IPS-18a (cell line): Measurements from ENCODE around the gene OR5D16.
"Not testable (repeated sequence)": the region's sequence is repeated elsewhere in the genome, so short reads cannot be mapped to it uniquely, and the experiment has no call there.

ENCODE experiments used
- H3K27ac ChIP-seq: one replicate; pipeline ENCODE4 v1.5.1; 2013; ENCODE audit warnings: low read length
- H3K27me3 ChIP-seq: one replicate; pipeline ENCODE4 v1.6.1; 2013; ENCODE audit warnings: mild to moderate bottlenecking, low read length; ENCODE audit not compliant: control insufficient read depth, insufficient read depth
- H3K36me3 ChIP-seq: one replicate; pipeline ENCODE4 v1.6.1; 2013; ENCODE audit warnings: low read depth, low read length; ENCODE audit not compliant: control insufficient read depth
- H3K4me1 ChIP-seq: one replicate; pipeline ENCODE4 v1.6.1; 2013; ENCODE audit warnings: low read depth, low read length; ENCODE audit not compliant: control insufficient read depth
- H3K4me3 ChIP-seq: one replicate; pipeline ENCODE4 v1.5.1; 2013; ENCODE audit warnings: low read length
- H3K9ac ChIP-seq: one replicate; pipeline ENCODE4 v1.6.1; 2013; ENCODE audit warnings: mild to moderate bottlenecking, low read length, moderate library complexity
- H3K9me3 ChIP-seq: one replicate; pipeline ENCODE4 v1.6.1; 2013; ENCODE audit warnings: low read depth, low read length; ENCODE audit not compliant: control insufficient read depth

Gene OR5D16

GRCh38 chr11:55867354-55867753 is 28.8 kb downstream of the OR5D16 start:
- not testable (repeated sequence) for H3K27ac ChIP-seq, H3K27me3 ChIP-seq, H3K36me3 ChIP-seq, H3K4me3 ChIP-seq, H3K9ac ChIP-seq, H3K4me1 ChIP-seq
- peaks cover 16% of the 10 kb centered on the region for H3K9me3 ChIP-seq

- not testable (repeated sequence) for H3K27ac ChIP-seq, H3K4me1 ChIP-seq, H3K4me3 ChIP-seq, H3K36me3 ChIP-seq, H3K9ac ChIP-seq, H3K27me3 ChIP-seq
- peaks cover 15% of the 10 kb centered on the region for H3K9me3 ChIP-seq
Measured at GRCh38 chr11:55872731-55873130, 34.2 kb downstream of the OR5D16 start.

DNA sequence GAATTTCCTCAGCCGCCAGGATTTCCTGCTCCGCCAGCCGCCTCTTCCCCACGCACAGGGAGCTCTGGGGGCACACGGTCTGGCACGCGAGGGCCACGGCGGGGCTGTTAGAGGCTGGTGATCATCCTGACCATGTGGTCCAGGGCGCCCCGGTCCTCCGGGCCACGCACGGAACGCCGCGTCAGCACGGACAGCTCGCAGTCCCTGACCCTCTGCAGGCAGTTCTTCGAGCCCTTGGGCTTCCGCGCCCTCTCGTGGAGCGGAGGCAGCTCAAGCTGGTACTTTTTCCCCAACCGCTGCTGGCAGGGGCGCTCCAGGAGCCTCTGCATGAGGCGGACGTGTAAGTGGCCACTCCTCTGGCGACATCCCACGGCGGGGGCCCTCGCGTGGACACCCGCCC is 34.6 kb downstream of the OR5D16 start:
- not testable (repeated sequence) for H3K9ac ChIP-seq, H3K27me3 ChIP-seq, H3K4me3 ChIP-seq, H3K27ac ChIP-seq, H3K36me3 ChIP-seq, H3K4me1 ChIP-seq
- peaks cover 17% of the 10 kb centered on the region for H3K9me3 ChIP-seq

DNA sequence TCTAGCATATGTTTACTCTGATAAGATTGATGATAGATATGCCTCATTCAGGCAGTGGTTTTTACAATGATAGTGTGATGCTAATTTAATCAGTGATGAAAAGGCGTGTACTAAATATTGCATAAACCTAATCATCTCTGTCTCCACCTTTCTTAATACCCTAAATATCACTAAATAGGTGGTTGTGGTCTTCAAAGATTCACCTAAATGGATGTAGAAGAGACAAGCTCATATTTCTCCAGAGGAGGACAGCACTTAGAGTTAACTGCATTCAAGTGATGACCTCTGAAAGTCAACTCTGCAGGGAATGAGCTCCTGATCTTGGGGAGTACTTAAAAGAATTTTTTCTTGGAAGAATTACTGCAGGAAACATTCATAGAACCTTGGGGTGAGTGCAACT is 44.4 kb downstream of the OR5D16 start, which contains the start of gene TRIM51:
Gene TRIM51, plus strand, starts transcription at position 301 of the 400 bp plus-strand sequence. CDS start 2,132 bp downstream, outside the sequence.
- H3K9me3 ChIP-seq = peaks cover 18% of the 10 kb centered on the region
- not testable (repeated sequence) for H3K4me1 ChIP-seq, H3K9ac ChIP-seq, H3K27me3 ChIP-seq, H3K27ac ChIP-seq, H3K4me3 ChIP-seq, H3K36me3 ChIP-seq

GRCh38 chr11:55884995-55885394 is 46.4 kb downstream of the OR5D16 start:
- not testable (repeated sequence) for H3K27me3 ChIP-seq, H3K9ac ChIP-seq, H3K36me3 ChIP-seq, H3K4me1 ChIP-seq, H3K27ac ChIP-seq, H3K4me3 ChIP-seq
- H3K9me3 ChIP-seq = peaks cover 19% of the 10 kb centered on the region

- H3K4me3 ChIP-seq, H3K27me3 ChIP-seq, H3K27ac ChIP-seq, H3K36me3 ChIP-seq, H3K9ac ChIP-seq, H3K4me1 ChIP-seq: not testable (repeated sequence)
- H3K9me3 ChIP-seq = peaks cover 19% of the 10 kb centered on the region
Measured at GRCh38 chr11:55885481-55885880, 46.9 kb downstream of the OR5D16 start.
